ENCODE data around the gene MYLK. TPM values are rescaled to one million over a fixed set of nuclear protein-coding genes. Genes with fewer than 3 reads are reported as not detected.
"Not testable (repeated sequence)": the region's sequence is repeated elsewhere in the genome, so short reads cannot be mapped to it uniquely, and the experiment has no call there.

The MYLK gene
- total and polyA plus RNA-seq, 9 donors = 50.2 to 645 (median 205) TPM

GRCh38 chr3:123739106-123739505 is 145.0 kb downstream of the MYLK start:
- peaks cover 6% of the 10 kb centered on the region for H3K4me1 ChIP-seq (ENCODE audit: insufficient read depth)

DNA sequence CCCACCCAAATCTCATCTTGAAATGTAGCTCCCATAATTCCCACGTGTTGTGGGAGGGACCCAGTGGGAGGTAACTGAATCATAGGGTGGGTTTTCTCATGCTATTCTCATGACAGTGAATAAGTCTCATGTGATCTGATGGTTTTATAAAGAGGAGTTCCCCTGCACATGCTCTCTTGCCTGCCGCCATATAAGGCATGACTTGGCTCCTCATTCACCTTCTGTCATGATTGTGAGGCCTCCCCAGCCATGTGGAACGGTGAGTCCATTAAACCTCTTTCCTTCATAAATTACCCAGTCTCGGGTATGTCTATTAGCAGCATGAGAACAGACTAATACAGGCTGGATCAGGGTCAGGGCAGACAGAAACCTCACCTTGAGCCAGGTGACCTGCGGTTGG is 145.6 kb downstream of the MYLK start:
- DNase-seq; H3K36me3 ChIP-seq; H3K4me3 ChIP-seq; intact Hi-C loops (cut with DNase I); H3K9me3 ChIP-seq; H3K27ac ChIP-seq; H3K27me3 ChIP-seq; H3K4me1 ChIP-seq (ENCODE audit: insufficient read depth): not testable (repeated sequence)
- WGBS, 3 donors = 93 to 96% (median 93%) methylated on average over 5 of the region's 5 CpGs

More at GRCh38 chr3:123739106-123739505, 145.0 kb downstream of the MYLK start:
- no peak for DNase-seq
- 92 to 98% (median 93%) methylated on average over 2 of the region's 2 CpGs for WGBS, 3 donors
- Histone ChIP-seq H3K4me3 (no peak overlapping the region), H3K27me3 (no peaks in the 10 kb centered on the region), H3K36me3 (no peaks in the 10 kb centered on the region), H3K27ac (no peak overlapping the region), H3K9me3 (no peaks in the 10 kb centered on the region)
- TF ChIP-seq CTCF (IDR thresholded peaks at IDR 0.05) (no peak), EP300 (IDR thresholded peaks at IDR 0.05) (no peak), POLR2A (IDR thresholded peaks at IDR 0.05) (no peak)
- intact Hi-C loops (cut with DNase I) = no loop called here

GRCh38 chr3:123737168-123737567 is 147.0 kb downstream of the MYLK start:
- no peak for DNase-seq
- H3K9me3 ChIP-seq = no peaks in the 10 kb centered on the region
- H3K36me3 ChIP-seq = no peaks in the 10 kb centered on the region
- TF ChIP-seq EP300 (IDR thresholded peaks at IDR 0.05) = no peak
- TF ChIP-seq CTCF (IDR thresholded peaks at IDR 0.05) = no peak
- no peak for TF ChIP-seq POLR2A (IDR thresholded peaks at IDR 0.05)
- intact Hi-C loops (cut with DNase I) = no loop called here
- H3K27ac ChIP-seq = no peak overlapping the region
- no peak overlapping the region for H3K4me3 ChIP-seq
- 96 to 97% (median 96%) methylated on average over 14 of the region's 14 CpGs for WGBS, 3 donors
- peaks cover 5% of the 10 kb centered on the region for H3K4me1 ChIP-seq (ENCODE audit: insufficient read depth)
- no peaks in the 10 kb centered on the region for H3K27me3 ChIP-seq

DNA sequence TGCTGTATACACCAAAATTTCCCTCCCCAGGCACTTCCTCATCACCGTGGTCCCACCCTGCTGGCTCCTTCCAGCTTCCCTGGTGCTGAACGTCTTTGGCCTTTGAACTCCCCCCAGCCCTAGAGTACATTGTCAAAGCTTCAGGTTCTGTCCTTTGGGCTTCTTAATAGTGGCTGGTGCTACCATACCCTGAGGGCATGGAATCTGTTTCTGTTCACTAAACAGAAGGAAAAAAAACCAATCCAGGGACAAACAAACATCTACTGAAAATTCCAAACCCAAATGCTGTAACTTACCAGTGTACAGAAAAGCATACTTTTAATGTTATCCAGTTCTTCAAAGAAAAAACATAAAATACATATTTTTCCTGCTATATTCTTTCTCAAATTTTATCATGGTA is 148.7 kb downstream of the MYLK start:
- intact Hi-C loops (cut with DNase I) = no loop called here
- WGBS, 3 donors = 71 to 82% (median 78%) methylated on average over 2 of the region's 2 CpGs
- Histone ChIP-seq H3K27me3 (no peaks in the 10 kb centered on the region), H3K36me3 (no peaks in the 10 kb centered on the region), H3K4me1 (ENCODE audit: insufficient read depth) (peaks cover 1% of the 10 kb centered on the region), H3K27ac (no peak overlapping the region), H3K4me3 (no peak overlapping the region), H3K9me3 (no peaks in the 10 kb centered on the region)
- TF ChIP-seq EP300 (IDR thresholded peaks at IDR 0.05) (no peak), CTCF (IDR thresholded peaks at IDR 0.05) (no peak), POLR2A (IDR thresholded peaks at IDR 0.05) (no peak)
- DNase-seq = no peak

DNA sequence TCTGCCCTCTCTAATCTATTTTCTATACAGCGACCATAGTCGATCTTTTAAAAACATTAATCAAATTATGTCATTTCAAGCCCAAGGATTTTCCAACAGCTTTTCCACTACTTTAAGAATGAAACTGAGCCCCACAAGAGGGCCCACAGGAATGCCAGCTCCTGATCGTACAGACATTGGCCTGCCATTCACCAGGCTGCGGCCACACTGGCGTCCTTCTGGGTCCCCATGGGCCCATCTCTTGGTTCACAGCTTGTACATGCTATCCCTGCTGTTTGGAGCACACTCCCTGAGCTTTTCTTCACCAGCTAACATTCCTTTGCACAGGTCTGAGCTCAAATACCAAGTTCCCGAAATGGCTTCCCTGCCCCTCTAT is 149.6 kb downstream of the MYLK start:
- WGBS, 3 donors = 73 to 78% (median 77%) methylated on average over 6 of the region's 6 CpGs
- no peak for TF ChIP-seq POLR2A (IDR thresholded peaks at IDR 0.05)
- TF ChIP-seq EP300 (IDR thresholded peaks at IDR 0.05) = no peak
- TF ChIP-seq CTCF (IDR thresholded peaks at IDR 0.05) = no peak
- intact Hi-C loops (cut with DNase I) = no loop called here
- Histone ChIP-seq H3K4me1 (ENCODE audit: insufficient read depth) (no peaks in the 10 kb centered on the region), H3K27ac (no peak overlapping the region), H3K36me3 (no peaks in the 10 kb centered on the region), H3K27me3 (no peaks in the 10 kb centered on the region), H3K9me3 (no peaks in the 10 kb centered on the region), H3K4me3 (no peak overlapping the region)
- DNase-seq = no peak
